ENCODE results near the gene RELT.

GRCh38 chr11:73390601-73391565, 14.7 kb downstream of the RELT start:
- TF ChIP-seq CTCF (conservative IDR thresholded peaks at IDR 0.05 in 1 of 2, IDR thresholded peaks at IDR 0.05 in 1 of 2; ENCODE audit: low read depth in 1 of 2, low read length in 2 of 2), result no peak
- no peak for TF ChIP-seq EZH2 (IDR thresholded peaks at IDR 0.05; ENCODE audit: low read length, missing control alignments)
